Measurements from ENCODE around the gene RBBP9. TPM values are rescaled to one million over a fixed set of nuclear protein-coding genes. Genes with fewer than 3 reads are reported as not detected.

RBBP9 gene
- total and polyA plus RNA-seq, 9 of the 15 experiments (the other 6 are each of a cell fraction or from before 2014, with no cell fraction given), result 0.94 to 4.4 (median 2.5) TPM

- TF ChIP-seq CHD7 (IDR thresholded peaks at IDR 0.05; ENCODE audit: low read depth, low read length) (no peak), MTA3 (IDR thresholded peaks at IDR 0.05; ENCODE audit: borderline replicate concordance) (peak; percentile 84; the same call in 1 of the 2 replicates), FUS (optimal IDR thresholded peaks at IDR 0.05; ENCODE audit: low read depth, low read length) (no peak), ZNF311 (CRISPR knock-in tag; IDR thresholded peaks at IDR 0.05) (no peak), GABPB2 (CRISPR knock-in tag; conservative IDR thresholded peaks at IDR 0.05) (no peak), SNIP1 (IDR thresholded peaks at IDR 0.05; ENCODE audit: low read depth) (no peak), UBTF (IDR thresholded peaks at IDR 0.05; ENCODE audit: borderline replicate concordance in 1 of 2, low read depth in 2 of 2, low read length in 2 of 2) (no peak)
- TF ChIP-seq, protein P1, sequence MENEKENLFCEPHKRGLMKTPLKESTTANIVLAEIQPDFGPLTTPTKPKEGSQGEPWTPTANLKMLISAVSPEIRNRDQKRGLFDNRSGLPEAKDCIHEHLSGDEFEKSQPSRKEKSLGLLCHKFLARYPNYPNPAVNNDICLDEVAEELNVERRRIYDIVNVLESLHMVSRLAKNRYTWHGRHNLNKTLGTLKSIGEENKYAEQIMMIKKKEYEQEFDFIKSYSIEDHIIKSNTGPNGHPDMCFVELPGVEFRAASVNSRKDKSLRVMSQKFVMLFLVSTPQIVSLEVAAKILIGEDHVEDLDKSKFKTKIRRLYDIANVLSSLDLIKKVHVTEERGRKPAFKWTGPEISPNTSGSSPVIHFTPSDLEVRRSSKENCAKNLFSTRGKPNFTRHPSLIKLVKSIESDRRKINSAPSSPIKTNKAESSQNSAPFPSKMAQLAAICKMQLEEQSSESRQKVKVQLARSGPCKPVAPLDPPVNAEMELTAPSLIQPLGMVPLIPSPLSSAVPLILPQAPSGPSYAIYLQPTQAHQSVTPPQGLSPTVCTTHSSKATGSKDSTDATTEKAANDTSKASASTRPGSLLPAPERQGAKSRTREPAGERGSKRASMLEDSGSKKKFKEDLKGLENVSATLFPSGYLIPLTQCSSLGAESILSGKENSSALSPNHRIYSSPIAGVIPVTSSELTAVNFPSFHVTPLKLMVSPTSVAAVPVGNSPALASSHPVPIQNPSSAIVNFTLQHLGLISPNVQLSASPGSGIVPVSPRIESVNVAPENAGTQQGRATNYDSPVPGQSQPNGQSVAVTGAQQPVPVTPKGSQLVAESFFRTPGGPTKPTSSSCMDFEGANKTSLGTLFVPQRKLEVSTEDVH (IDR thresholded peaks at IDR 0.05; ENCODE audit: low read depth, partially characterized antibody), result peak; percentile 78
These were observed 10.5 kb upstream of the RBBP9 start, which contains the start of gene SEC23B (continued) for GRCh38 chr20:18507218-18508191.

Data from K562 (cell line).